ENCODE data around the gene OLFM3.

OLFM3 gene

DNA sequence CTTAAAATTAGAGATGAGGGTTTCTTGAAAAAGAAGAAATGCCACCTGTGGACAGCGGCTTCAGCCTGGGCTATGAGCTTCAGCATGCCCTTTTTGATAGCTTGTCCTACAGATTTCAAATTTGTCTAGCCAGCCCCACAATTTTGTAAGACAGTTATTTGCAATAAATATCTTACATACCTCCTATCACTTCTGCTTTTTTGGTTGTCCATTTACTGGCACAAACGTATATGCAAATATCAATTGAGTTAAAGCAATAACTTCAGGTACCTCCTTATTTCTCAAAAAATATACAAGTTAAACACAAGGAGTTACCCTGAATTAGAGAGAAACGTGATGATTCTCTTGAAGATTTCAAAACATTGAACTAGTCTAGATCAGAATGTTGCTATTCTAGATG is 53.5 kb downstream of the OLFM3 start:
- DNase-seq, result no peak

GRCh38 chr1:101942516-101943193 is 54.1 kb downstream of the OLFM3 start:
- no peak for DNase-seq

DNA sequence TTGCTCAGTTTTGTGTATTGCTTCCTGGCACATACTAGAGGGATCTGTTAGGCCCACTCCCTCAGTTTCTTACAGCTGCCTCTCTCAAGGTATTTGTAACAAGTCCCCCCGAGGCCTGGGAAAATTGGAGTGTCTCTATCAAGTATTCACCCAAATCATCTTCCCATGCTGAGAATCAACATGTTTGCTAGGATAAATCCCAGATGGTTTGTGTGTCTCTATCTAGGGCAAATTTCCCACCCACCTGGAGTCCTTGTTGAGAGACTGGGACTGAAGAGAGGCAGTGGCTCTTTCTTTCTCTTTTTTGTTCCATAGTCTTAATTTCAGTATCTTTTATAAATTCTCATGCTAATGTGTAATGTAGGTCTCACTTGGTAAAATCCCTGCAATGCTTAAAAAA is 58.0 kb downstream of the OLFM3 start:
- no peak for DNase-seq

DNA sequence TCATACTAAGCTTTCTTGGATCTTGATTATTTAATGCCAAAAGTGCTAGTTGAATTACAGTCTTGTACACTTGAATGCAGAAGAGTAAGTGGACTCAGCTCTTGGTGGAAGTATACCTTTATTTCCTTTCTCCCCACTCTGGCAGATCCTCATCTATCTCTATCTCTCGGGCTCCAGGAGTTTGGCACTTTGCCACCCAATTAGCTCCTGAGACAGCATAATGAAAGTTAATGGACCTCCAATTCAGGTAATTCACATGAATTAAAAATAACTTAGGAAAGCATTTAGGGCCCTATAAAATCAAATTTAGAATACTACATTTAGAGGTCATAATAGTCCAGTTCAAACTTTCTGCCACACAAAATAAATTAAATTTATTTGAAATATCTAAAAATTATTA is 67.4 kb downstream of the OLFM3 start:
- no peak for DNase-seq

GRCh38 chr1:101928829-101929228 is 67.9 kb downstream of the OLFM3 start:
- DNase-seq, result no peak

DNA sequence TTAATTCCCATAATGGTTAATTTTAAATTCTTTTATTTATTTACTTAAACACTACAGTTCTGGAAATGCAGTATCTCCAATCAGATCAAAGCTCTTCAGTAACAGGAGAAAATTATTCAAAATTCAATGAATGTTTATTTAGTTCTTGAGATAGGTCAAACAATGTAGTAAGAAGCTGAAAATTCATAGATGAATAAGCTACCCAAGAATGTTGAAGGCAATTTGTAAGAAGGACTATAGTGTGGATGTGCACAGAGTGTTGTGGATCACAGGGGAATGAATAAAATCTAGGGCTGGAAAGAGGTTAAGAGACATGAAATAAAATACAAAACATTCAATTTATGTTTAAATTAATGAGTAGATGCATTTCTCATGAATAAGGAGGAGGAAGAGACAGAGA is 72.0 kb downstream of the OLFM3 start:
- no peak for DNase-seq

DNA sequence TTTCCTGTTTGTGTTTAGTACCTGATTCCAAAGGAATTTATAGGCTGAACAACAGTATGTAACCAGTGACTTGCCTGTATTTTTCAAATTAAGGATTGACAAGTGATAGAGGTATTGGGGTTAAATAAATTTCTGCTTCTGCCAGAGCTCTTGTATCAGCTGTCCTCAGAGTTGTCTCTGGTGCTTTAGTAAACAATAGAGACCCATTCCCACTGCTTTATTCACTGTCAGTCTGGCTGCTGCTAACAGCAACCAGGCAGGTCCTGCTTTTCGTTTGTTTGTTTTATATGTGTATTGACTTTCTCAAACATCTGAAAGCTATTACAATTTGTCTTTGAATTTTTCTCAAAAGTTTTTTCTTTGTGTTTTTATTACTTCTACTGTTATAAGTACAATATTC is 76.1 kb downstream of the OLFM3 start:
- no peak for DNase-seq

GRCh38 chr1:101918277-101918676 is 78.4 kb downstream of the OLFM3 start:
- no peak for DNase-seq

DNA sequence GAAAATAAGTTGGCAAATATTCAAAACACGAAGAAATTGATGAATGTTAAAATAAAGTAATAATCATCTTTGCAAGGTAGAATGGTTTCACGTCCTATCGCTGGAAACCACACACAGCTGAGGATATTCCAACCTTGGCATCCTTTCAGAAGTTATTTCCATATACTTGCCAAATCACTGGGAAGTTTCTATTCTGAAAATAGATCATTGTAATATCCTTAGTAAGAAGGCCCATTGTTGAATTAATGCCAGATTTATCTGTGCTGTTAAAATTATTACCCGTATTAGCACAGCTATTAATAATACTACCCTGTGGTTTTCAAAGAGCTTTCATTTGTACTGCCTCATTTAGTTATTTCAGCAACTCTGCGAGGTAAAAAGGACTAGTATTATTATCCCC is 81.1 kb downstream of the OLFM3 start:
- DNase-seq, result no peak

GRCh38 chr1:101914473-101915242 is 82.1 kb downstream of the OLFM3 start:
- no peak for DNase-seq

GRCh38 chr1:101911894-101912293 is 84.8 kb downstream of the OLFM3 start:
- no peak for DNase-seq

GRCh38 chr1:101908980-101909379 is 87.7 kb downstream of the OLFM3 start:
- DNase-seq, result no peak

DNA sequence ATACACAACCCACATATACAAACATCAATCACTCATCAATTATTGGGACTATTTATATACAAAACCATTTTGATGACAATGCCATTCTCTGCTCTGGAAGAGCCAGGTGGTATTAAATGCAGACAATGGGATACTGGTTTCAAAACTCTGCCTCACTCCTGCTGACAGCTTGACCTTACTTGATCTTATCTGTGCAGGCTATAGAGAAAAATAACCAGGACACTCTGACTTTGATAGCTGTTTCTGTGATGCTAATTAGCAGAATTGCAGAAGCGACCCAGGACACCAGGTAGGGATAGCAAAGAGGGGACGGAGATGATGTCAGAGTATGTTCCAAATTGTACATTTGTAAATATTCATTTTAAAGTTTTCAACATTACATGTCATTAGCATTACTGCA is 89.5 kb downstream of the OLFM3 start:
- DNase-seq, result no peak

- no peak for DNase-seq
Observed at GRCh38 chr1:101905283-101905835, 91.4 kb downstream of the OLFM3 start.

DNA sequence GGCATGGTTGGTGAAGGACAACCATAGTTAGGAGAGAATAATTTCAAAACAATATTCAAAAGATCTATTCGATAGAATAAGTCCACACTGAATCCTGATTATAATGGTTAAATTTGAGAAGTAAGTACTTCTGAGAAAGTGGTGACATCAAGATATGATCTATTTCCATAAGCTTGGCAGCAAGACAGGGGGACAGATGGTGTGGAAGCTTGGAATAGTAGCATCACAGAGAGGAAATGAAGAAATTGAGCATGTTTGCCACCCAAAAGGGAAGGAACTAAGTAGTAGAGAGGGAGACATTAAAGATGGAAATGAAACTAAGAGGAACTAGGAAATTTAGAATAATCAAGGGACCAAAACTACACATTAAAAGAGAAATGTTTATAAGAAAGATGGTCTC is 94.5 kb downstream of the OLFM3 start:
- DNase-seq, result no peak

GRCh38 chr1:101898137-101898536 is 98.6 kb downstream of the OLFM3 start:
- no peak for DNase-seq

GRCh38 chr1:101884621-101885020 is 112.1 kb downstream of the OLFM3 start:
- DNase-seq, result no peak

DNA sequence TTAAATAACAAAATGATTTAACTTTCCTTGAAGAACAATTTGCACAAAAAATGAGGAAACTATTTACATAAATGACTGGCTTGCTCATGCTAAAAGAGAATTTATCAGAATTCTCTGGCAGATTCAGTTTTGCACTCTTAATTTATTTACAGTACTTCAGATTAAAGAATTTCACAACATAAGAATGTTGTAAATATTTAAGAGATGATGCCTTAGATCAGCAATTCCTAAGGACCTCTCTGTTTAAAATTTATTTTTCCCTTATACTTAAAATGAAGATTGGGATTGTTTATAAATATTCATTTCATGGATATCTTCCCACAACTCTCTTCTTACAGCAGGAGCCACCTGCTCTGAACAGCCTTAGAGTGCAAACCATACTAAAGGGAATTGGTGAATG is 120.8 kb downstream of the OLFM3 start:
- DNase-seq, result no peak

DNA sequence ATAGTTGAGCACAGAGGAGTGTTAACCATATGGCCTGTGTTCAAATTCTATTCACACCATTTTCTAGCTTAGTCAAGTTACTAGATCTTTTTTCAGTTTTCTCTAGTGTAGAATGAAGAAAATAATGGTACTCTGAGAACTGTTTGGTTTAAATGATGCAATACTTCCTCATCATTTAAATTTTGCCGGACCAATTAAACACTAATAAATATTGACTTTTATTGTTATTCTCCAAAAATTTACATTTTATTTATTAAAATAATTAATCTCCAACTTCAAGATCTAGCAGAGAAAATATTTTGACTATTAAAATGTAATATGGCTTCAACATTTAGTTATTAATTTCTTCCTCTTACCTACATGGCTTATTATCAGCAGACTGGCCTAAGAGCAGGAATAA is 123.1 kb downstream of the OLFM3 start:
- DNase-seq, result no peak

GRCh38 chr1:101859941-101860340 is 136.8 kb downstream of the OLFM3 start:
- DNase-seq, result no peak

- no peak for DNase-seq
Observed at GRCh38 chr1:101854271-101854670, 142.5 kb downstream of the OLFM3 start.

GRCh38 chr1:101852936-101853335 is 143.8 kb downstream of the OLFM3 start:
- DNase-seq, result no peak

DNA sequence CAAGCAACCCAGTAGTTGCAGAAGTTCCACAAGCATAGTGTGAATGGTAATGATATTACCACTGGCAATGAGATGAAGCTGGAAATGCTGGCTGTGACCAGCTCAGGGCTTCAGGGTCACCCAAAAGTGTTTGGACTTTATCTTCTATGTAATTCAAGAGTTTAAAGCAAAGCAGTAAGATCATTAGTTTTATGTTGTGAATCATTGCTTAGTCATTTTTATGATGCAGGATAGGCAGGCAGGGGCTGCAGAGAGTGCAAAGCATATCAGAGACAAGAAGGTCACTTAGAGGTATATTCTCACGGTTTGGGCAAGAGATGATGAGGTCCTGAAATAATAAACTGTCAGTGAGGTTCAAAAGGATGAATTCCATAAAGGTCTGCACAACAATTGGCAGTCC is 147.4 kb downstream of the OLFM3 start:
- no peak for DNase-seq

DNA sequence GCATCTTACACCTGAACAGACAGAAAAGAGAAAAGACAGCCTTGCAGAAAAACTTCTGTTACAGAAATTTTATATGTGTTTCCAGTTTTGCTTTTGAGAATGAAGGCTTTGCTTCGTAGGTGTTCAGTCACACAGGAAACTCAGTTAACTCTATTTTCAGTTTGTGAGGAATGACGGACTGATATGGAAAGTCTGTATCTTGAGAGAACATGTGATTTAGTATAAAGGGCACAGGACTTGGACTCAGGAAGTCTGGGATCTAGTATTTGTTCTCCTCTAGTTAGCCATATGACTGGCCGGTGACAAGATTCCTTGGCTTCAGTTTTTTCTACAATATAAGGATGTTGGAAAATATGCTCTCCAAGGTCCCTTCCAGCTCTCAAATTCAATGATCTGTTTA is 149.1 kb downstream of the OLFM3 start:
- no peak for DNase-seq

DNA sequence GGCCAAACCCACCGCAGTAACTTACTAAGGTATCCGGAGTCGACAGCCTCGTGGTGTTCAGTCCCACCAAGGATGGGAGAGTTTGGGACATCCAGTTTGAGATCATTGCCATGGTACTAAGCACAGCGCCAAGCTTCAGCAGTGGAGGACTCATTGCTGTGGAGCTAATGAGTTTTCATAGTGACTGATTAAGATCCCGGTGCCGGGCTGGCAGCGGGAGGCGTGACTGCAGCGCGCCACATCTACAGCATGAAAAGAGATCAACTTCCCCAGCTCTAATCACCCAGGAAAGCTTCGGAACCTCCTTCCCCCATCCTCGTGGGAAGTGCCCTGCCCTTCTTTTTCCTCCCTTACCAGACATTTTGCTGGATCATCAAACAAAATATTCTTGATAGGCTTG is 149.9 kb downstream of the OLFM3 start:
- no peak for DNase-seq

All from activated CD4-positive, alpha-beta T cell treated with anti-CD3 and anti-CD28 coated beads, Interleukin-2, Interleukin-6, amounts not matched to agents 100 ng/mL and 50 ng/mL, durations not matched to agents 16 hours and 8 hours (primary cell).